NT2/D1 (cell line): Measurements from ENCODE around the gene AK4.

Source experiments
- DNase-seq: peaks from one replicate; pipeline ENCODE4 v3.0.0-alpha.2; 2011; ENCODE audit warnings: low read depth, low spot score
- H3K27me3 ChIP-seq: 2 replicates; pipeline ENCODE4 v1.6.0; 2011; ENCODE audit warnings: mild to moderate bottlenecking; ENCODE audit not compliant: insufficient read length, insufficient read depth
- H3K36me3 ChIP-seq: 2 replicates; pipeline ENCODE4 v1.6.1; 2011; ENCODE audit warnings: mild to moderate bottlenecking, low read length, mixed read lengths; ENCODE audit not compliant: insufficient read depth, insufficient read length
- H3K4me1 ChIP-seq: 2 replicates; pipeline ENCODE4 v1.5.1; 2011; ENCODE audit not compliant: insufficient read depth, insufficient read length
- H3K4me3 ChIP-seq: 2 replicates; pipeline ENCODE4 v1.5.1; 2011; ENCODE audit warnings: low read depth; ENCODE audit not compliant: insufficient read length
- H3K9ac ChIP-seq: 2 replicates; pipeline ENCODE4 v1.6.0; 2011; ENCODE audit warnings: low read depth; ENCODE audit not compliant: insufficient read length
- H3K9me3 ChIP-seq: 2 replicates; pipeline ENCODE4 v1.5.1; 2011; ENCODE audit warnings: mild to moderate bottlenecking, low read length; ENCODE audit not compliant: insufficient read depth
- SUZ12 ChIP-seq: IDR thresholded peaks from 2 replicates; pipeline ENCODE4 v1.6.1; 2011; ENCODE audit not compliant: insufficient read length, insufficient read depth; ENCODE audit errors: extremely low read depth
- YY1 ChIP-seq: IDR thresholded peaks from 2 replicates; pipeline ENCODE4 v1.6.1; 2011; ENCODE audit not compliant: insufficient read length, insufficient read depth
- ZNF274 ChIP-seq: IDR thresholded peaks from 2 replicates; pipeline ENCODE4 v1.6.1; 2011; ENCODE audit warnings: mild to moderate bottlenecking, low read depth, low read length

Gene AK4

DNA sequence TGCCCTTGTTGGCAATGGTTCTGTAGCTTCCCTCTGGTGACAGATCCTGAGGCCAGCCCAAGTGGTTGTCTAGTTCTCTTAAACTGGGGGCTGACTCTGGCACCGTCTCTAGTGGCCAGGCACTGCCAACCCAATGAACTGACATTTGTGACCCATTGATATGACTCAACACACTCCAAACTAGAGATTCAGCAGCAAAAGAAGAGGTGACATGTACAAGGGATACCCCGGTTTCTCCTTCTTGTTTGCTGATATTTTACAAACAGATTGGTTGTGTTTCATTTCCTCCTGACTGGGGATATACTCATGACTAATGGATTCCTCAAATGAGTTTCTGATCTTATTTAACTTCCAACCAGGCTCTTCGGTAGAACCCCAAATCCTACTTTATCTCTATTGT is 95.5 kb downstream of the AK4 start:
- no peak overlapping the region for H3K9ac ChIP-seq
- TF ChIP-seq YY1 (no peak), SUZ12 (no peak), ZNF274 (no peak)
- H3K27me3 ChIP-seq: no peaks in the 10 kb centered on the region
- no peaks in the 10 kb centered on the region for H3K9me3 ChIP-seq
- no peaks in the 10 kb centered on the region for H3K36me3 ChIP-seq
- no peaks in the 10 kb centered on the region for H3K4me1 ChIP-seq
- no peak for DNase-seq
- H3K4me3 ChIP-seq: no peak overlapping the region

DNA sequence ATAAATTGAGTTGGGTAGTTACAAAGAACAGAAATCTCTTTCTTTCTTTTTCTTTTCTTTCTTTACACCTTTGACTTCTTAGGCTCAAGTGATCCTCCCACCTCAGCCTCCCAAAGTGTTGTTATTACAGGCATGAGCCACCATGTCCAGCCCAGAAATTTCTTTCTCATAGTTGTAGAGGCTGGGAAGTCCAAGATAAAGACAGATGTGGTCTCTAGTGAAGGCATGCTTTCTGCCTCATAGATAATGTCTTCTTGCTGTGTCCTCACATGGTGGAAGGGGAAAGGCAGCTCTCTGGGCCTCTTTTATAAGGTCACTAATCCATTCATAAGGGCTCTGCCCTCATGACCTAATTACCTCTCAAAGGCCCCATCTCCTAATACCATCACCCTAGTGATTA is 97.3 kb downstream of the AK4 start:
- no peak overlapping the region for H3K4me3 ChIP-seq
- H3K36me3 ChIP-seq: no peaks in the 10 kb centered on the region
- H3K27me3 ChIP-seq: no peaks in the 10 kb centered on the region
- H3K9me3 ChIP-seq: no peaks in the 10 kb centered on the region
- DNase-seq: no peak
- H3K4me1 ChIP-seq: no peaks in the 10 kb centered on the region
- no peak overlapping the region for H3K9ac ChIP-seq
- TF ChIP-seq SUZ12 (no peak), ZNF274 (no peak), YY1 (no peak)

DNA sequence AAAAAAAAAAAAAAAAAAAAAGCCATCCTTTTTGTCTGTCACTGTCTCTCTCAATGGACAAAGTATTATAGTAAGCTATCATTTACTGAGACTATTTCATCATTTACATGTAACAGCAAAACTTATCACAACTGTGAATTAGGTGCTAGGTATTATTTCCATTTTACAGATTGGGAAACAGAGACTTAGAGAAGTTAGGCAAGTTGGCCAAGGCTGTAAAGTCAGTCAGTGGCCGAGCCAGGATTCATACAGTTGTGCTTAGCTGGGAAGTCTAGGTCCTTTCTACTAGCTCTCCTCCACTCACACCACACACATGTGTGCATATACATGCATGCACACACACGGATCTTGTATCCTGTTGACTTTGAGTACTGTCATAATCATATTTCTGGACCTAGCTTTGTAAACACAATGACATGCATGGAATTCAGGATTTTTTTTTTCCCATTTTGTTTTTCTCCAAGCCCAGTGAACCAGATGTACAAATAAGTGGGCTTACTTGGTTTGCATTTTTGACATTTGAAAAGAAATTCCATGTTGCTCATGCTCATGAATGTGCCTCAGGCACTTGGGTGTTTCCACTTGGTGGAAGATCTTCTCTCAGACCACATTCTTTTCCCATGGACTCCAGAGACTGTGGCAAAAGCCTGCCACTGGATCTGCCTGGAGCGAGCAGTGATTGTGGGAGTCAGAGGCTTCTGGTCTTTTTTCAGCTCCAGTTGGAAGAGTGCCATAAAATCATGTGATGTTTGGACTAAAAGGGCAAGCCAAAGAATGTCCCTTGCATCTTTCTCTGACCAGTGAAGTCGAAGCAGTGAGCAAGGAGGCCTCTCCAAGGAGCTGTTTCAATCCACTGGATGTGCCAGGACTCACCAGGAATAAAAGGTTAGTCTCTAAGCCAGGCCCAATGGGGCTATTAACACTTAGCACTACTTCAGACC is 99.7 kb downstream of the AK4 start:
- no peaks in the 10 kb centered on the region for H3K36me3 ChIP-seq
- H3K4me3 ChIP-seq: no peak overlapping the region
- no peak overlapping the region for H3K9ac ChIP-seq
- DNase-seq: no peak
- no peaks in the 10 kb centered on the region for H3K4me1 ChIP-seq
- TF ChIP-seq YY1: no peak
- TF ChIP-seq ZNF274: no peak
- no peak for TF ChIP-seq SUZ12
- H3K27me3 ChIP-seq: no peaks in the 10 kb centered on the region
- no peaks in the 10 kb centered on the region for H3K9me3 ChIP-seq

DNA sequence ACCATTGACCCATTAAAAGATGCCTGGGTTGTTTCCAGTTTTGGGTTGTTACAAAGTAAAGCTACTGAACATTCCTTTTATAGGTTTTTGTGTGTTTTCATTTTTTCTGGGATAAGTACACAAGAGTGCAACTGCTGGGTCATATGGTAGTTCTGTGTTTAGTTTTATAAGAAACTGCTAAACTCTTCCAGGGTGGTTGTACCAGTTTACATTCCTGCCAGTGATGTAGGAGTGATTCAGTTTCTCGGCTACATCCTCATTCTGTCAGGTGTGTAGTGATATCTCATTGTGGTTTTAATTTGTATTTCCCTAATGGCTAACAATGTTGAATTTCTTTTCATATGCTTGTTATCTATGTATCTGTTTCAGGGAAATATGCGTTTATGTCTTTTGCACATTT is 102.8 kb downstream of the AK4 start:
- TF ChIP-seq YY1: no peak
- TF ChIP-seq SUZ12: no peak
- no peak for TF ChIP-seq ZNF274
- H3K9me3 ChIP-seq: no peaks in the 10 kb centered on the region
- peaks cover 27% of the 10 kb centered on the region for H3K27me3 ChIP-seq
- no peak for DNase-seq
- H3K9ac ChIP-seq: no peak overlapping the region
- H3K36me3 ChIP-seq: no peaks in the 10 kb centered on the region
- H3K4me1 ChIP-seq: no peaks in the 10 kb centered on the region
- H3K4me3 ChIP-seq: no peak overlapping the region

DNA sequence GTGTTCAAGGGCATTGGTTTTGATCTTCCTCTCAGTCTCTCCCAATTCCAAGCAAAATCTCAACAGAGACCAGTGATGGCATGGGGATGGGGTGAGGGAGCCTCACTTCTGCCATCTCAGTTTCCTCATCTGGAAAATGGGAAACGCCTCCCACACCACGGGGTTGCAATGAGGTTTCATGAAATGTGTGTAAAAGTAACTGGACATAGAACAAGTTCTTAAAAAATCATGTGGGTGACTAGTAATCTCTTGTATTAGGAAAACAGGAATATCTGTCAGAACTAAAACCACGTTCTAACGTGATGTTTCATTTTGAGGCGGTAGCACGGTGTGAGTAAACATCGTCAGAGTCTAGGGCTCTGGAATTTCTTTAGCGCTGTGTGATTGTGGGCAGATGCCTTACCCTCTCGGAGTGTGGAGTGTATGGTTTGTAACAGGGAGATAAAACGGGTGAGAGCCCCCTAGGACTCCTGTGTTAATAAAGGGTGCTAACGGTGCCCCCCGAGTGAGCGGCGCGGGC is 105.9 kb downstream of the AK4 start:
- H3K4me1 ChIP-seq: no peaks in the 10 kb centered on the region
- no peak for TF ChIP-seq ZNF274
- no peak for TF ChIP-seq YY1
- TF ChIP-seq SUZ12: no peak
- H3K27me3 ChIP-seq: peaks cover 30% of the 10 kb centered on the region
- no peak for DNase-seq
- peak overlapping the region; percentile 95 for H3K4me3 ChIP-seq
- H3K9ac ChIP-seq: peak overlapping the region; percentile 50
- no peaks in the 10 kb centered on the region for H3K9me3 ChIP-seq
- H3K36me3 ChIP-seq: peaks cover 2% of the 10 kb centered on the region

DNA sequence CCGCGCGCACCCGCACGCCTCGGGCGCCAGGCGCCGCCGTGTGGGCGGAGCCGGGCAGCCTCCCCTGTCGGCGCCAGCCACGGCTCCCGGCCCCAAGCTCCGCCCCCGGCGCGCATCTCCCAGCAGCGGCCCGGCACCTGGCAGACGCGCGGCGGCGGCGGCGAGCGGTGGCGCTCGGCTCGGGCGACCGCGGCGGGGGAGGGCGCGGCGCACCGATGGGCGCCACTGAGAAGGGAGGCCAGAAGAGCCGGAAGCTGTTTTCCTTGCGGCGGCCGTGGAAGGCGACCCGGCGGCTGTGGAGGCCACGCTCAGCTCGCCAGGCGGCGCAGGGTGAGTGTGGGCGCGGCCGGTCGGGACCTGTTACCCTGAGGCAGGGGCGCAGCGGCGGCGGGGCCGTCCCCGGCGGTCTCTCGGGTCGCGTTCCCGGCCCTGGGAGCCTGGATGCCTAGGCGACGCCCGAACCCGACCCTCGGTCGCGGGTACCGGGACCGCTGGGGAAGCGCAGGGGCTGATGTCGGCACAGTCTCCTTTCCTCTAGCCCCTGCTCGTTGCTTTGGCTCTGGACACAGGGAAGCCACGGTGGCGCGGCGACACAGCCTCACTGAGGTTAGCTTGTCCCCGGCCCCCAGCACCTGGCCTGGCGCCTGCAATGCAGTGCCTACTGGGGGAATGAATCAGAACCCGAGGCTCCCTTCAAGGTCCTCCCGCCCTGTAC is 106.5 kb downstream of the AK4 start:
- no peaks in the 10 kb centered on the region for H3K4me1 ChIP-seq
- H3K27me3 ChIP-seq: peaks cover 30% of the 10 kb centered on the region
- no peaks in the 10 kb centered on the region for H3K9me3 ChIP-seq
- DNase-seq: no peak
- no peak for TF ChIP-seq ZNF274
- H3K9ac ChIP-seq: peak overlapping the region; percentile 95
- H3K36me3 ChIP-seq: peaks cover 2% of the 10 kb centered on the region
- H3K4me3 ChIP-seq: peak overlapping the region; percentile 95

GRCh38 chr1:65255035-65255655 is 107.1 kb downstream of the AK4 start:
- peaks cover 30% of the 10 kb centered on the region for H3K27me3 ChIP-seq
- no peak for TF ChIP-seq YY1
- TF ChIP-seq SUZ12: no peak
- TF ChIP-seq ZNF274: no peak
- no peaks in the 10 kb centered on the region for H3K9me3 ChIP-seq
- no peaks in the 10 kb centered on the region for H3K4me1 ChIP-seq
- H3K36me3 ChIP-seq: peaks cover 2% of the 10 kb centered on the region
- DNase-seq: no peak
- peak overlapping the region; percentile 95 for H3K9ac ChIP-seq
- peak overlapping the region; percentile 95 for H3K4me3 ChIP-seq
